ENCODE results near the gene NHP2. TPM values are rescaled to one million over a fixed set of nuclear protein-coding genes. Genes with fewer than 3 reads are reported as not detected.

NHP2 gene
- total and polyA plus RNA-seq, 9 of the 15 experiments (the other 6 are each of a cell fraction or from before 2014, with no cell fraction given) = 52.8 to 622 (median 144) TPM

GRCh38 chr5:178130576-178131445, 22.9 kb downstream of the NHP2 start, which contains the start of gene RMND5B (continued):
- TF ChIP-seq VEZF1 (CRISPR knock-in tag; IDR thresholded peaks at IDR 0.05) (peak; percentile 52), ZNF764 (CRISPR knock-in tag; IDR thresholded peaks at IDR 0.05; ENCODE audit: low read depth) (peak; percentile 49; the same call in 1 of the 2 replicates), ZHX1 (conservative IDR thresholded peaks at IDR 0.05; ENCODE audit: low read length) (no peak), DMBX1 (CRISPR knock-in tag; IDR thresholded peaks at IDR 0.05; ENCODE audit: borderline replicate concordance) (0 out of 2 replicates have a peak, but pooled peaks have one; percentile 25), NCOA1 (IDR thresholded peaks at IDR 0.05; ENCODE audit: low read depth) (peak; percentile 16; the same call in 1 of the 2 replicates), ZFX (CRISPR knock-in tag; IDR thresholded peaks at IDR 0.05) (peak; percentile 78), KDM2B (CRISPR knock-in tag; IDR thresholded peaks at IDR 0.05) (peak; percentile 48; the same call in 1 of the 2 replicates), PCBP1 (IDR thresholded peaks at IDR 0.05; ENCODE audit: low read depth, low read length, poor library complexity, severe bottlenecking) (peak; percentile 91), E2F3 (CRISPR knock-in tag; IDR thresholded peaks at IDR 0.05) (peak; percentile 80), ESRRB (CRISPR knock-in tag; IDR thresholded peaks at IDR 0.05; ENCODE audit: borderline replicate concordance) (no peak), HCFC1 (IDR thresholded peaks at IDR 0.05; ENCODE audit: low read depth, low read length) (peak; percentile 69), MAZ (CRISPR knock-in tag; conservative IDR thresholded peaks at IDR 0.05 in 1 of 2, IDR thresholded peaks at IDR 0.05 in 1 of 2) (peak; percentile 72 to 74), IRF9 (tag; IDR thresholded peaks at IDR 0.05) (no peak), ESRRA (IDR thresholded peaks at IDR 0.05; ENCODE audit: borderline replicate concordance, low read depth) (peak; percentile 91; the same call in 1 of the 2 replicates), RBBP5 (IDR thresholded peaks at IDR 0.05; ENCODE audit: borderline replicate concordance, insufficient read depth, low read length, poor library complexity, severe bottlenecking) (peak; percentile 24)

Data from K562 (cell line).